Ishikawa (cell line): ENCODE measurements around the gene ATG5.

Source experiments
- CEBPB ChIP-seq: IDR thresholded peaks from 2 replicates; pipeline ENCODE4 v1.6.1; 2012
- CREB1 ChIP-seq: IDR thresholded peaks from 2 replicates; pipeline ENCODE4 v1.6.1; 2012; ENCODE audit warnings: low read depth
- EGR1 ChIP-seq: IDR thresholded peaks from 2 replicates; pipeline ENCODE4 v1.6.1; 2012
- EP300 ChIP-seq: IDR thresholded peaks from 2 replicates; pipeline ENCODE4 v1.6.1; 2012; ENCODE audit warnings: borderline replicate concordance
- FOXM1 ChIP-seq: IDR thresholded peaks from 2 replicates; pipeline ENCODE4 v1.6.1; 2012; ENCODE audit warnings: low read depth, borderline replicate concordance
- MAX ChIP-seq: IDR thresholded peaks from 2 replicates; pipeline ENCODE4 v1.6.1; 2012
- NFIC ChIP-seq: IDR thresholded peaks from 2 replicates; pipeline ENCODE4 v1.6.1; 2012
- RAD21 ChIP-seq: IDR thresholded peaks from 2 replicates; pipeline ENCODE4 v1.6.1; 2012; ENCODE audit warnings: low read depth
- REST ChIP-seq: IDR thresholded peaks from 2 replicates; pipeline ENCODE4 v1.6.1; 2012; ENCODE audit warnings: low read depth, mild to moderate bottlenecking
- TAF1 ChIP-seq: IDR thresholded peaks from 2 replicates; pipeline ENCODE4 v1.6.1; 2012; ENCODE audit warnings: low read depth, mild to moderate bottlenecking
- TCF12 ChIP-seq: IDR thresholded peaks from 2 replicates; pipeline ENCODE4 v1.6.1; 2012; ENCODE audit warnings: low read depth
- TEAD4 ChIP-seq: IDR thresholded peaks from 2 replicates; pipeline ENCODE4 v1.6.1; 2012
- USF1 ChIP-seq: IDR thresholded peaks from 2 replicates; pipeline ENCODE4 v1.6.1; 2012
- ZBTB7A ChIP-seq: IDR thresholded peaks from 2 replicates; pipeline ENCODE4 v1.6.1; 2012; ENCODE audit warnings: low read depth

The ATG5 gene

DNA sequence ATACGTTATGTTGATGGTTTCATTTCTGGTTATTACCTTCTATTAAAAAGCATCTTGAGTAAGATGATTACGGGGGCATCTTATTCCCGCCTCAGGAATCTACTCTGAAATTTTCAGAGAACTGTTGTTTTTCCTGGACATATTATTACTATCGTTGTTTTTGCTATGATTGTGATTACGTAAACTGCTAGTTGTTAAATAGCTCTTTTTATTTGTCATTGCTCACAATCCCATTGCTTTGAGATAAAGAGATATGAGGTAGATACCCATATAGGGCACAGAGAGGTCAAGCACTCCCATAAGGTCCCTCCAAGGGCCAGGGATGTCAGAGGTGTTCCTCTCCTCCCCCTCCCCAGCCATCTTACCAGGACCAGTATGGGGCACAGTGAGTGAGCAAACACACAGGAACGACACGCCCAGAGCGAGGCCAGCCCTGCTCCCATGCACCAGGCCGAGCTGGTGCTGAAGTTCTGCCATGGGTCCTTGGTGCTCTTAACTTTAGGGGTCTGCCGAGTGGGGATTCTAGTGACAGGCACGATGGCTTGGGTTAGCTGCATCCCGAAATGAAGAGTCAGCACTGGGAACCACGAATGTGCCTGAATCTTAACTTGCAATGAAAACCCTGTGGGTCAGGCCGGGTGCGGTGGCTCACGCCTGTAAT lies 189.5 kb downstream of the ATG5 start:
- TF ChIP-seq REST (no peak), NFIC (no peak), CEBPB (no peak), CREB1 (no peak), RAD21 (no peak), EGR1 (no peak), FOXM1 (no peak), TEAD4 (no peak), TCF12 (no peak), ZBTB7A (no peak), MAX (no peak), EP300 (no peak)

DNA sequence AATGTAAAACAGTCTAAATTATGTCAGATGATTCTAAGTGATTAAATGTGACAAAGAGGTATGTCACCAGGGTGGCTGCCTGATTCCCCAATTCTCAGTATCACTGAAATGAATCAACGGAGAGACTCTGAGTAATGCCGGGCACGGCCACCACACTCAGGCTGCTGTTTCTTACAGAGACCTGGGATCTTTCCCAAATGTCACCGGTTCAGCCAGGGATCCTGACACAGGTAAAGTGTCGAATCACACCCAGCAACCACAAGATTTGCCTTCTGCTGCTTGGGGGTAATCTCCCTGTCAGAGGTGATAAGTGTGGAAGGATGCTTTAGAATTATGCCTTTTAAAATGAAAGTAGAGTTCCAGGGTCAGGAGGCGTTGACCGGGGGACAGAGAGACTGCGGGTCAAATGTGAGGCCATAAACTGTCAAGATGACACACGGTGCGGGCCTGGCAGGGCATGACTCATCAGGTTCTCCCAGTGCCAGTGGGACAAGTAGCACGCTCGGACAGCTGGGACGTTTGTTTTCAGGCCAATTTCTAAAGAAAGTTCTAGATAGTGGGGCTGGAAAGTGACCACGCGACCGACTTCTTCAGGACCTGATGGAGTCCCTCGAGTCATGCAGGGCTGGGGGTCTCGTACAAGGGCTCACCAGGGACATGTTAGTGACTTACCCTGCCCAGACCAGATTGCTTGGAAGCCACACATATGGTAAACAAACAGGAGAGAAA lies 190.5 kb downstream of the ATG5 start:
- TF ChIP-seq FOXM1 (no peak), REST (no peak), ZBTB7A (no peak), USF1 (no peak), NFIC (no peak), TAF1 (no peak), TEAD4 (no peak), CREB1 (no peak), EP300 (no peak)
